Measurements from ENCODE around the gene ABTB2. TPM values are rescaled to one million over a fixed set of nuclear protein-coding genes. Genes with fewer than 3 reads are reported as not detected.

Gene ABTB2
- total RNA-seq, 1 experiment from 2014 or later, result 5.5 TPM

DNA sequence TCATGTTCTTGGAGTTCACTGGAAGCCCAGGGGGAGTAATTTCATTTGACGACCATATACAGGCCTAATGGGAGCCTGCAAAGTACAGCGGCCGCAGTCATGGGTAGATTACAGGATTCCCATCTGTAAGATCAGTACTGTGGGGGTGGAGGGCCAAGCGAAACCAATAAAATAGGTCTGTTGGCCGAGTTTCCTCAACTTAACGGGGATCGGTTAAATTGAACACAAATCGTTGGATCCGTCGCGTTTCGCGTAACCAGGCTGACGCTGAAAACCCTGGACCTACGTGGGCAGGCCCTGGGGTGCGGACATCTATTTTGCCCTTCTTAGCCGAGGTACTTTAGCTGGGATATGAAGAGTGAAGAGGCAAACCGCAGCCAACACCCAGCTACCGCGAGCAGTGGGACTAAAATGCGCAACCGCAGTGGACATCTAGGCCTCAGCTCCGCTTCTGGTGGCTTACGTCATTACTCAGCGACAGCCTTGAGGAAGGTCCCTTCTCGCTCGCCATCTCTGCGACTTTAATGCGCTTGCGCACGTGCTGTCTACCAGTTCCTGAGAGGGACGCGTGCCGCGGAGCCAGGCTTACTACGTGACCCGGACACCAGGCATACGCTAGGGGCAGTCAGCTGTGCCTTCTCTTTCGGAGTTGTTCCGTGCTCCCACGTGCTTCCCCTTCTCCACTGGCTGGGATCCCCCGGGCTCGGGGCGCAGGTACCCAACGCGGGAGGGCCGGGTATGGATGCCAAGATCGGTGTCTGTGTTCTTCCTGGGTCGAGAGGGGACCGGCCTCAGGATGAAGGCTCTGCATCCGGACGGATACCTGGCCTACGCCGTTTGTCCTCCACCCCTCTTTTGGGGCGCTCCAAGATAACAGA, 252.5 kb downstream of the ABTB2 start, which contains the start of gene NAT10:
NAT10 (plus strand) TSS at position 551 of the 878 bp plus-strand sequence. CDS start 2,597 bp downstream, outside the sequence.
- no peak within 1 kb of the TSS for H3T11ph ChIP-seq (ENCODE audit: low read length)
- H3K23me2 ChIP-seq (ENCODE audit: insufficient read length, low read depth, low read length, poor library complexity, severe bottlenecking), result peaks cover 6% of the 10 kb centered on the region
- peaks cover 5% of the 10 kb centered on the region for H3K27me3 Mint-ChIP-seq (ENCODE audit: low read depth)
- H3K56ac ChIP-seq (ENCODE audit: insufficient read length, low read depth, low read length), result no peak within 1 kb of the TSS
- peak within 1 kb of the TSS; percentile 92 to 99 (median 99) for H3K27ac Mint-ChIP-seq
- no peak within 1 kb of the TSS for H2BK20ac ChIP-seq (ENCODE audit: low read depth, low read length, poor library complexity, severe bottlenecking)
- H4K20me1 ChIP-seq (ENCODE audit: control insufficient read depth, insufficient read depth, insufficient read length), result peaks cover 3% of the 10 kb centered on the region
- DNase-seq, result peak; percentile 97
- no peak within 1 kb of the TSS for H2AK5ac ChIP-seq (ENCODE audit: insufficient read length, low read length)
- peak within 1 kb of the TSS; percentile 57 for H3K4me2 ChIP-seq (ENCODE audit: insufficient read depth, insufficient read length, low read length)
- H2BK5ac ChIP-seq (ENCODE audit: insufficient read length, low read length), result no peak within 1 kb of the TSS
- H2BK12ac ChIP-seq (ENCODE audit: insufficient read length, low read depth, low read length), result no peak within 1 kb of the TSS
- no peaks in the 10 kb centered on the region for H3K27me3 ChIP-seq (ENCODE audit: insufficient read depth, low read length)
- no CpG with 5 or more reads among the region's 55 CpGs for WGBS (ENCODE audit: extremely low coverage, insufficient read length, low lambda C conversion rate)
- H3K14ac ChIP-seq (ENCODE audit: insufficient read depth, low read length), result peak within 1 kb of the TSS; percentile 68
- no peak within 1 kb of the TSS for H2BK15ac ChIP-seq (ENCODE audit: low read depth, low read length)
- peak within 1 kb of the TSS; percentile 3 for H4K5ac ChIP-seq (ENCODE audit: insufficient read length, low read depth, low read length)
- H3K4me3 Mint-ChIP-seq, result peak within 1 kb of the TSS; percentile 95 to 96
- H4K8ac ChIP-seq (replicated peaks; ENCODE audit: insufficient read length, low read depth, low read length), result no peak within 1 kb of the TSS
- peaks cover 7% of the 10 kb centered on the region; the same call in 1 of the 2 replicates for H3K79me2 ChIP-seq (ENCODE audit: insufficient read depth, low read length)
- no peak within 1 kb of the TSS for H2AFZ ChIP-seq (ENCODE audit: low read length)
- peak within 1 kb of the TSS; percentile 86 for H3K9ac ChIP-seq (ENCODE audit: extremely low read depth, insufficient read length, low read length)
- H3K79me1 ChIP-seq (ENCODE audit: insufficient read depth, low read depth, low read length, poor library complexity, severe bottlenecking), result no peaks in the 10 kb centered on the region
- peaks cover 14 to 37% (median 25%) of the 10 kb centered on the region in 3 experiments; a peak in 6 of 7 replicates for H3K36me3 Mint-ChIP-seq (ENCODE audit: insufficient read depth in 1 of 3, low read depth in 3 of 3)
- H3K27ac ChIP-seq (ENCODE audit: insufficient read length, low read depth, low read length), result peak within 1 kb of the TSS; percentile 46
- H2BK120ac ChIP-seq (ENCODE audit: low read depth, low read length, poor library complexity, severe bottlenecking), result no peak within 1 kb of the TSS
- no peaks in the 10 kb centered on the region for H3K4me1 ChIP-seq (ENCODE audit: insufficient read depth, low read length)
- no peaks in the 10 kb centered on the region; a peak in 1 of 5 replicates for H3K9me3 Mint-ChIP-seq
- H3K18ac ChIP-seq (ENCODE audit: insufficient read length, low read depth, low read length), result peak within 1 kb of the TSS; percentile 83
- no peaks in the 10 kb centered on the region for H3K9me3 ChIP-seq (ENCODE audit: control insufficient read depth, low read depth, low read length)
- no peak within 1 kb of the TSS for H3K23ac ChIP-seq (ENCODE audit: insufficient read length, low read depth, low read length)
- no peak within 1 kb of the TSS for H3K4ac ChIP-seq (ENCODE audit: low read depth, low read length)
- peaks cover 17 to 21% of the 10 kb centered on the region in 2 experiments for H3K4me1 Mint-ChIP-seq
- TF ChIP-seq, protein P1, sequence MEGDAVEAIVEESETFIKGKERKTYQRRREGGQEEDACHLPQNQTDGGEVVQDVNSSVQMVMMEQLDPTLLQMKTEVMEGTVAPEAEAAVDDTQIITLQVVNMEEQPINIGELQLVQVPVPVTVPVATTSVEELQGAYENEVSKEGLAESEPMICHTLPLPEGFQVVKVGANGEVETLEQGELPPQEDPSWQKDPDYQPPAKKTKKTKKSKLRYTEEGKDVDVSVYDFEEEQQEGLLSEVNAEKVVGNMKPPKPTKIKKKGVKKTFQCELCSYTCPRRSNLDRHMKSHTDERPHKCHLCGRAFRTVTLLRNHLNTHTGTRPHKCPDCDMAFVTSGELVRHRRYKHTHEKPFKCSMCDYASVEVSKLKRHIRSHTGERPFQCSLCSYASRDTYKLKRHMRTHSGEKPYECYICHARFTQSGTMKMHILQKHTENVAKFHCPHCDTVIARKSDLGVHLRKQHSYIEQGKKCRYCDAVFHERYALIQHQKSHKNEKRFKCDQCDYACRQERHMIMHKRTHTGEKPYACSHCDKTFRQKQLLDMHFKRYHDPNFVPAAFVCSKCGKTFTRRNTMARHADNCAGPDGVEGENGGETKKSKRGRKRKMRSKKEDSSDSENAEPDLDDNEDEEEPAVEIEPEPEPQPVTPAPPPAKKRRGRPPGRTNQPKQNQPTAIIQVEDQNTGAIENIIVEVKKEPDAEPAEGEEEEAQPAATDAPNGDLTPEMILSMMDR (conservative IDR thresholded peaks at IDR 0.05), result peak; percentile 27; the same call in 1 of the 3 replicates
- H4K91ac ChIP-seq (ENCODE audit: insufficient read length, low read depth, low read length), result no peak within 1 kb of the TSS
